T-helper 2 cell treated with Interferon-gamma antibody and Interleukin-4, amounts not matched to agents 100 ng/mL and 5 ng/mL, for 36 hours (primary cell): ENCODE data around the gene USF1. TPM values are rescaled to one million over a fixed set of nuclear protein-coding genes. Genes with fewer than 3 reads are reported as not detected.

Source experiments
- intact Hi-C: fragments of 100-400 bp; cut with micrococcal nuclease; formaldehyde crosslinking; loops from one replicate; pipeline ENCODE4 v1.15.1; 2023
- total RNA-seq: library from RNA; stranded (reverse); gene quantifications from 2 replicates; pipeline ENCODE4 v1.2.3, GENCODE V29; 2022

Gene USF1
- total RNA-seq, 1 donor from 2014 or later, result 75.8 TPM

- intact Hi-C loops, result loop anchor here (2.0 to 10.0 kb wide), 4 partner anchors 17 to 139 kb away; partner anchors contain the start of genes DEDD and USF1
Observed at GRCh38 chr1:160996178-160996577, 49.6 kb downstream of the USF1 start.

GRCh38 chr1:160993544-160994193 lies 52.1 kb downstream of the USF1 start:
- intact Hi-C loops, result loop anchor here (10.0 kb wide), 2 partner anchors 51 to 141 kb away; partner anchors contain the start of genes DEDD and USF1

GRCh38 chr1:160992036-160992435 lies 53.7 kb downstream of the USF1 start:
- intact Hi-C loops, result loop anchor here (10.0 kb wide), 2 partner anchors 53 to 143 kb away; partner anchors contain the start of genes DEDD and USF1

Other genes starting within 250 kb of the USF1 start
- 8.5 and 9.2 TPM in 2 replicates for gene LY9, start 249.8 kb downstream of the USF1 start, total RNA-seq
- 0.70 and 0.84 TPM in 2 replicates for gene CD244, start 183.1 kb downstream of the USF1 start, total RNA-seq
- not detected in 2 replicates for gene ITLN1, start 160.8 kb downstream of the USF1 start, total RNA-seq
- gene ITLN2, start 91.2 kb downstream of the USF1 start, total RNA-seq, result not detected in 2 replicates
- gene F11R, start 24.8 kb downstream of the USF1 start, total RNA-seq, result 11.1 and 16.8 TPM in 2 replicates
- 44.5 and 52.1 TPM in 2 replicates for gene TSTD1, start 7.0 kb downstream of the USF1 start, total RNA-seq
- gene ARHGAP30, start 23.9 kb upstream of the USF1 start, total RNA-seq, result 266 and 271 TPM in 2 replicates
- gene NECTIN4, start 43.6 kb upstream of the USF1 start, total RNA-seq, result 0.05 and 0.18 TPM in 2 replicates
- 0.20 TPM in 1 of 2 replicates, not detected in the other for gene KLHDC9, start 52.4 kb upstream of the USF1 start, total RNA-seq
- gene PFDN2, start 72.1 kb upstream of the USF1 start, total RNA-seq, result 65.1 and 73.9 TPM in 2 replicates
- 34.8 and 35.8 TPM in 2 replicates for gene NIT1, start 72.1 kb upstream of the USF1 start, total RNA-seq
- gene DEDD, start 86.7 kb upstream of the USF1 start, total RNA-seq, result 33.8 and 35.2 TPM in 2 replicates
- 111 and 116 TPM in 2 replicates for gene UFC1, start 108.0 kb upstream of the USF1 start, total RNA-seq
- 30.9 and 35.3 TPM in 2 replicates for gene USP21, start 113.5 kb upstream of the USF1 start, total RNA-seq
- 29.6 and 36.3 TPM in 2 replicates for gene PPOX, start 120.4 kb upstream of the USF1 start, total RNA-seq
- gene B4GALT3, start 131.5 kb upstream of the USF1 start, total RNA-seq, result 49.4 and 52.1 TPM in 2 replicates
- gene ADAMTS4, start 153.1 kb upstream of the USF1 start, total RNA-seq, result 0.30 and 1.0 TPM in 2 replicates
- 81.5 and 83.0 TPM in 2 replicates for gene NDUFS2, start 156.4 kb upstream of the USF1 start, total RNA-seq
- gene FCER1G, start 169.3 kb upstream of the USF1 start, total RNA-seq, result 2.5 and 3.1 TPM in 2 replicates
- gene APOA2, start 177.7 kb upstream of the USF1 start, total RNA-seq, result not detected in 2 replicates
- 23.3 and 24.0 TPM in 2 replicates for gene TOMM40L, start 180.1 kb upstream of the USF1 start, total RNA-seq
- gene NR1I3, start 192.2 kb upstream of the USF1 start, total RNA-seq, result not detected in 2 replicates
- gene PCP4L1, start 212.8 kb upstream of the USF1 start, total RNA-seq, result not detected in 2 replicates